SHP77 (cell line): ENCODE results near the gene SH2D6.

ENCODE experiments used
- DNase-seq, 2 experiments: peaks; one replicate each; lab custom pipeline; 2025; lab: John Stamatoyannopoulos, UW

SH2D6 gene

GRCh38 chr2:85439986-85440385 is 21.5 kb downstream of the SH2D6 start:
- DNase-seq: no peak

- DNase-seq: no peak
These were observed 22.2 kb downstream of the SH2D6 start for GRCh38 chr2:85440729-85441128.

GRCh38 chr2:85441864-85442263 is 23.4 kb downstream of the SH2D6 start:
- no peak for DNase-seq

- DNase-seq: no peak
These were observed 26.2 kb downstream of the SH2D6 start for GRCh38 chr2:85444629-85445172.

- peak; percentile 70 to 84 for DNase-seq
These were observed 27.1 kb downstream of the SH2D6 start for GRCh38 chr2:85445316-85446295.

GRCh38 chr2:85446296-85447221 is 28.0 kb downstream of the SH2D6 start:
- peak in 1 of 2 experiments; percentile 32 for DNase-seq

- no peak for DNase-seq
These were observed 28.7 kb downstream of the SH2D6 start for GRCh38 chr2:85447222-85447585.

GRCh38 chr2:85448461-85449213 is 30.1 kb downstream of the SH2D6 start:
- no peak for DNase-seq

GRCh38 chr2:85449214-85449588 is 30.7 kb downstream of the SH2D6 start:
- no peak for DNase-seq

- no peak for DNase-seq
These were observed 33.7 kb downstream of the SH2D6 start for GRCh38 chr2:85452237-85452636.

GRCh38 chr2:85453571-85453970 is 35.1 kb downstream of the SH2D6 start:
- no peak for DNase-seq

GRCh38 chr2:85455552-85456090 is 37.1 kb downstream of the SH2D6 start:
- DNase-seq: no peak

GRCh38 chr2:85457043-85457442 is 38.5 kb downstream of the SH2D6 start:
- DNase-seq: no peak

- peak in 1 of 2 experiments; percentile 25 for DNase-seq
These were observed 39.4 kb downstream of the SH2D6 start for GRCh38 chr2:85457877-85458316.

- DNase-seq: no peak
These were observed 40.4 kb downstream of the SH2D6 start for GRCh38 chr2:85458601-85459563.

- no peak for DNase-seq
These were observed 41.3 kb downstream of the SH2D6 start for GRCh38 chr2:85459771-85460170.

- no peak for DNase-seq
These were observed 43.8 kb downstream of the SH2D6 start for GRCh38 chr2:85462322-85462721.

- DNase-seq: no peak
These were observed 49.7 kb downstream of the SH2D6 start for GRCh38 chr2:85468096-85468703.

GRCh38 chr2:85468704-85469349 is 50.3 kb downstream of the SH2D6 start:
- peak; percentile 11 to 28 for DNase-seq
